Fibroblast of lung (primary cell): ENCODE measurements around the gene DPYD. TPM values are rescaled to one million over a fixed set of nuclear protein-coding genes. Genes with fewer than 3 reads are reported as not detected.

Experiments
- DNase-seq, 2 donors: peaks; one replicate each; pipeline versions ENCODE4 v3.0.0 to v3.0.0-alpha.2; 2010; ENCODE audit warnings: low read depth in 2 of 2
- H2AFZ ChIP-seq: 2 replicates; pipeline ENCODE4 v1.5.1; 2012; ENCODE audit warnings: low read length, control low read depth, inconsistent platforms
- H3K27ac ChIP-seq: 2 replicates; pipeline ENCODE4 v1.5.1; 2011; ENCODE audit warnings: low read length, control low read depth; ENCODE audit not compliant: insufficient read depth
- H3K27me3 ChIP-seq: 2 replicates; pipeline ENCODE4 v1.5.1; 2011; ENCODE audit warnings: mild to moderate bottlenecking, low read length; ENCODE audit not compliant: control insufficient read depth, insufficient read depth
- H3K36me3 ChIP-seq: 2 replicates; pipeline ENCODE4 v1.5.1; 2011; ENCODE audit warnings: low read length; ENCODE audit not compliant: control insufficient read depth, insufficient read depth
- H3K4me1 ChIP-seq: 2 replicates; pipeline ENCODE4 v1.5.1; 2011; ENCODE audit warnings: low read length; ENCODE audit not compliant: control insufficient read depth, insufficient read depth; ENCODE audit errors: extremely low read depth
- H3K4me2 ChIP-seq: 2 replicates; pipeline ENCODE4 v1.5.1; 2011; ENCODE audit warnings: low read length, control low read depth; ENCODE audit not compliant: insufficient read depth; ENCODE audit errors: extremely low read depth
- H3K4me3 ChIP-seq, 4 experiments: fragments of 200-600 bp in 1 of 4; sonication (generic) in 1 of 4; replicated peaks in 1 of 4; 2 replicates each; pipeline ENCODE4 v1.5.1; 2011 to 2016; ENCODE audit warnings: low read length in 4 of 4, low read depth in 3 of 4, mild to moderate bottlenecking in 3 of 4, control low read depth in 2 of 4, inconsistent platforms in 1 of 4, mixed read lengths in 1 of 4; ENCODE audit not compliant: insufficient read depth in 1 of 4; ENCODE audit errors: control extremely low read depth in 1 of 4
- H3K79me2 ChIP-seq: 2 replicates; pipeline ENCODE4 v1.5.1; 2012; ENCODE audit warnings: mild to moderate bottlenecking, low read length, inconsistent platforms; ENCODE audit not compliant: control insufficient read depth, insufficient read depth
- H3K9ac ChIP-seq: 2 replicates; pipeline ENCODE4 v1.5.1; 2011; ENCODE audit warnings: mild to moderate bottlenecking, low read length, control low read depth; ENCODE audit not compliant: insufficient read depth
- H3K9me3 ChIP-seq: 2 replicates; pipeline ENCODE4 v1.5.1; 2012; ENCODE audit warnings: low read depth, low read length; ENCODE audit not compliant: control insufficient read depth, insufficient read depth
- H4K20me1 ChIP-seq: 2 replicates; pipeline ENCODE4 v1.5.1; 2011; ENCODE audit warnings: low read length; ENCODE audit not compliant: control insufficient read depth, insufficient read depth; ENCODE audit errors: extremely low read depth
- EZH2 ChIP-seq: IDR thresholded peaks from 2 replicates; pipeline ENCODE4 v1.5.1; 2012; ENCODE audit warnings: low read length, control low read depth, mild to moderate bottlenecking; ENCODE audit errors: missing control alignments
- polyA plus RNA-seq, 2 donors: library from polyadenylated mRNA; depleted of rRNA in 1 of 2; stranded (reverse) in 1 of 2; unstranded in 1 of 2; fragments of >200 nt; gene quantifications; 2 replicates each; pipeline ENCODE4 v1.2.1, GENCODE V29; 2011 to 2012; ENCODE audit warnings: missing spikeins in 1 of 2
- total RNA-seq: library from RNA; depleted of rRNA; stranded (reverse); fragments of >200 nt; gene quantifications from 2 replicates; pipeline ENCODE4 v1.2.1, GENCODE V29; 2014
- TF ChIP-seq, protein P1 (sequence below), 2 donors: IDR thresholded peaks in 1 of 2; conservative IDR thresholded peaks in 1 of 2; 1 replicate in 1 of 2; 2 replicates in 1 of 2; pipeline ENCODE4 v1.5.1; 2011 to 2012; ENCODE audit warnings: low read length in 2 of 2, control low read depth in 1 of 2, inconsistent platforms in 1 of 2, low read depth in 1 of 2, mild to moderate bottlenecking in 1 of 2

The DPYD gene
- total and polyA plus RNA-seq, 2 donors (not counting 1 experiment from before 2014, with no cell fraction given): 32.0 to 63.1 TPM

DNA sequence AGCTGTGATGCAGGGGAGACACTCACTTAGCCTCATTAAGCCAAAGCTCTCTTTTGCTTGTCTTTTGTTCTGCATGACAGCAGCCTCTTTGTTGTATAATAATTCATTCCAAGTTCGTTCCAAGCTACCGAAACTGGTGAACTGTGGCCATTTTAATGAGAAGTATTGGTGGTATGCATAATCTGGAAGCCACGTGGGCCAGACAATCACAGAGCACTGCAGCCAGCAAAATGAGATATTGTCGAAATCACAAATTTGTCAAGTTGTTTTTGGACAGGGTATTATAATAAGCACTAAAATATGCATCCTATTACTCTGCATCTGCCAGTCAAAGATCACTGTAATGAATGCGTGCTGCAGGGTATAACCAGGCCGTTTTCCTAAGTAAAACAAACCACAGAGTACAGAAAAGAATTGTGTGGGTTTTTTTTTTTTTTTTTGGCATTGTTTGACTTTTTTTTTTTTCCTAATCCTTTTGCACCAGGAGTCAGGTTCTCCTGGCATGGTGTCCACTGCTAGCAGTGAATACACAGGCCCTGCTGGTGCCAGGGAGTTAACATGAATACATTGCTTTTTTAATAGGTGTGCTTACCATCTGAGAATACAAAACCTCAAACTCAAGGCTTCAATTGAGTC, 775.4 kb downstream of the DPYD start:
- Histone ChIP-seq H3K4me3 (no peak overlapping the region), H4K20me1 (no peaks in the 10 kb centered on the region), H3K9me3 (no peaks in the 10 kb centered on the region), H3K36me3 (no peaks in the 10 kb centered on the region), H2AFZ (no peak overlapping the region), H3K27me3 (no peaks in the 10 kb centered on the region), H3K9ac (no peak overlapping the region), H3K79me2 (no peaks in the 10 kb centered on the region), H3K27ac (no peak overlapping the region), H3K4me1 (peaks cover 5% of the 10 kb centered on the region), H3K4me2 (no peak overlapping the region)
- DNase-seq: peak; percentile 73 to 99
- TF ChIP-seq, protein P1, sequence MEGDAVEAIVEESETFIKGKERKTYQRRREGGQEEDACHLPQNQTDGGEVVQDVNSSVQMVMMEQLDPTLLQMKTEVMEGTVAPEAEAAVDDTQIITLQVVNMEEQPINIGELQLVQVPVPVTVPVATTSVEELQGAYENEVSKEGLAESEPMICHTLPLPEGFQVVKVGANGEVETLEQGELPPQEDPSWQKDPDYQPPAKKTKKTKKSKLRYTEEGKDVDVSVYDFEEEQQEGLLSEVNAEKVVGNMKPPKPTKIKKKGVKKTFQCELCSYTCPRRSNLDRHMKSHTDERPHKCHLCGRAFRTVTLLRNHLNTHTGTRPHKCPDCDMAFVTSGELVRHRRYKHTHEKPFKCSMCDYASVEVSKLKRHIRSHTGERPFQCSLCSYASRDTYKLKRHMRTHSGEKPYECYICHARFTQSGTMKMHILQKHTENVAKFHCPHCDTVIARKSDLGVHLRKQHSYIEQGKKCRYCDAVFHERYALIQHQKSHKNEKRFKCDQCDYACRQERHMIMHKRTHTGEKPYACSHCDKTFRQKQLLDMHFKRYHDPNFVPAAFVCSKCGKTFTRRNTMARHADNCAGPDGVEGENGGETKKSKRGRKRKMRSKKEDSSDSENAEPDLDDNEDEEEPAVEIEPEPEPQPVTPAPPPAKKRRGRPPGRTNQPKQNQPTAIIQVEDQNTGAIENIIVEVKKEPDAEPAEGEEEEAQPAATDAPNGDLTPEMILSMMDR (conservative IDR thresholded peaks at IDR 0.05 in 1 of 2, IDR thresholded peaks at IDR 0.05 in 1 of 2; ENCODE audit: low read depth in 1 of 2, low read length in 2 of 2): no peak
- no peak for TF ChIP-seq EZH2

DNA sequence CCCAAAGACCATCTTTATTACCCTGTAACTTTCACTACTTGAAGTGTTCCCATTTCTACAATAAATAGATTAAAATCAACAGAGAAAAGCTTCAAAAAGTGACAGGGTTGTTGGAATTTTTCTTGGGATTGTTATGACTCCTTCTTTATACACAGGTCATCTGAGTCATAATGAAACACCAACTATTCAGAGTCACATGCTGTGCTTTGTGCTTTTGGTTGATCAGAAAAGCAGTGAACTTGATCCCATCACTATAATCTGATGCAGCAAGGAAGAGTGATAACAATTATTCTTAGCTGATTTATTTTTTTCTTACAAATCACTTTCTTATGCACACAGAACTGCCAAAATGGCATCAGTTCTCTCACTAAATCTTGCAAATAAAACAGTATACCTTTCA, 776.3 kb downstream of the DPYD start:
- Histone ChIP-seq H4K20me1 (no peaks in the 10 kb centered on the region), H3K9me3 (no peaks in the 10 kb centered on the region), H3K27ac (no peak overlapping the region), H3K36me3 (no peaks in the 10 kb centered on the region), H3K79me2 (no peaks in the 10 kb centered on the region), H3K4me2 (peak overlapping the region; percentile 63), H3K9ac (no peak overlapping the region), H2AFZ (no peak overlapping the region), H3K27me3 (no peaks in the 10 kb centered on the region), H3K4me3 (no peak overlapping the region), H3K4me1 (peaks cover 5% of the 10 kb centered on the region)
- DNase-seq: peak; percentile 68 to 87
- TF ChIP-seq, protein P1 (conservative IDR thresholded peaks at IDR 0.05 in 1 of 2, IDR thresholded peaks at IDR 0.05 in 1 of 2; ENCODE audit: low read depth in 1 of 2, low read length in 2 of 2): no peak
- TF ChIP-seq EZH2: no peak

DNA sequence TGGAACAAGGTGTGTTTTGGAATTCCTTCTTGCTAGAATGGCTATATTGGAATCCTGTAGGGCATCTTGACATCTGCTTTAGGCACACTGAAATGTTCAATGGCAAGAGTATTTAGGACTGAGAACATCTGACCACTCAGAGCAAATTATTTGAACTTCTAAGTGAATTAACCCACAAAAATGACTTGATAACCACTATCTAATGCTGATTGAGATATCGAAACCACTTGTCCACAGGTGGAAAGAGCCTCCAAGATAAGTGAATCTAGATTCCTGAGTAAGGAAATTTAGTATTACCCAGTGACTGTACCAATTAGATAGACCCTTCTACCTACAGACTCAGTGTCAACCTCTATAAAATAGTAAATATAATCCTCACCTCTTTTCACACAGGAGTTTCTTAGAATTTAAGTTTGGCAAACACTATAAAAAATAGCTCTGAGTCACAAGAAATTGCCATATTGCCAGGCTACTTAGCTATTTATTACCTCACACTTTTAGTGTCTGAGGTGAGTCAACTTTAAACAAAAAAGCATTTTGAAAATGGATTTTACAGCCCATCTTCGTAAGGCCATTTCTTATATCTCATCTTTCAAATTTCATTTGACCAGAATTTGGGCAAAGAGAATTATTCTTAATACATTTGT, 777.5 kb downstream of the DPYD start:
- TF ChIP-seq, protein P1 (conservative IDR thresholded peaks at IDR 0.05 in 1 of 2, IDR thresholded peaks at IDR 0.05 in 1 of 2; ENCODE audit: low read depth in 1 of 2, low read length in 2 of 2): no peak
- TF ChIP-seq EZH2: no peak
- no peaks in the 10 kb centered on the region for H3K9me3 ChIP-seq
- H3K9ac ChIP-seq: no peak overlapping the region
- no peak overlapping the region for H3K4me2 ChIP-seq
- no peak overlapping the region for H3K4me3 ChIP-seq
- H2AFZ ChIP-seq: no peak overlapping the region
- no peaks in the 10 kb centered on the region for H3K27me3 ChIP-seq
- DNase-seq: peak in 1 of 2 donors; percentile 84
- no peaks in the 10 kb centered on the region for H3K79me2 ChIP-seq
- H3K36me3 ChIP-seq: no peaks in the 10 kb centered on the region
- no peaks in the 10 kb centered on the region for H4K20me1 ChIP-seq
- H3K27ac ChIP-seq: no peak overlapping the region
- peaks cover 8% of the 10 kb centered on the region for H3K4me1 ChIP-seq
